HG03521 (cell line): ENCODE data around the gene CFAP20.
A peak's percentile ranks its signal among the peaks of the same experiment; 100 is the strongest.

Experiments used
- ATAC-seq: cut with Tn5 transposase; IDR thresholded peaks from one replicate; pipeline ENCODE4 v1.9.1; 2021; ENCODE audit warnings: mild to moderate bottlenecking, moderate library complexity; ENCODE audit not compliant: unreplicated experiment

CFAP20 gene

GRCh38 chr16:58129097-58129936 lies at the start of gene CFAP20:
Gene CFAP20 (minus strand): TSS chr16:58129381. CDS start chr16:58129115, 266 bp downstream.
- peak; percentile 81 for ATAC-seq

GRCh38 chr16:58177353-58177710 lies 48.2 kb upstream of the CFAP20 start:
- ATAC-seq: no peak

- no peak for ATAC-seq
Measured at GRCh38 chr16:58176608-58177352, 47.6 kb upstream of the CFAP20 start.

DNA sequence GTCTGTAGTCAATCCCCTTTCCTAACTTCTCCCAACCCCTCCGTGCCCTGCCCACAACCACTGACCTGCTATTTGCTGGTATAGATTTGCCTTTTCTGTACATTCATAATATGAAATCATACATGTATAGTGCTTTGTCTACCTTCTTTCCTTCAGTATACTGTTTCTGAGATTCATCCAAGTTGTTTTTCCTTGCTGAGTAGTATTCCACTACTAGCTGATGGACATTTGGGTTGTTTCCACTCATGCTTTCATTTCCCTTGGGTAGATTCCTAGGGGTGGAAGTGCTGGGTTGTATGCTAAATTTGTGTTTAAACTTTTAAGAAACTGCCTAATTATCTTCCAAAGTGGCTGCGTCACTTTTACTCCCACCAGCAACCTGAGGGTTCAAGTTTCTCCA lies 41.0 kb upstream of the CFAP20 start:
- ATAC-seq: no peak

GRCh38 chr16:58160855-58161254 lies 31.7 kb upstream of the CFAP20 start:
- ATAC-seq: no peak

DNA sequence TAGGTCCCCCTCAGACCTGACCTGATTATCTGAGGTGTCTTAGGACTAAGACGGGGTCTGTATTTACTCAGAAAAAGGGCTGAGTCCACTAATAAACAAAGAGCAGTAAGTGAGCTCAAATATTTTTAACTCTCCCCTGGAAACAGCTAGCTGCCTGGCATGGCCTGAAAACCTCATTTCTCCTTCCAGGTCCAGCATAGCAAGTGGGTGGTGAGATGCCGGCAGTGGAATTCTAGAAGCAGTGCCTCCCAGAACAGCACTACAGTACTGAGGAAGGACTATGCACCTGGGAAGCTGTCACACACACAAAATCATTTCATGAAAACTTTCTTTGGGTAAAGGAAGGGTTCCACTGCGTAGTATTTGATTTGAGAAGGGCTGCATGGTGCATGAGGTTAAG lies 29.5 kb upstream of the CFAP20 start:
- no peak for ATAC-seq

DNA sequence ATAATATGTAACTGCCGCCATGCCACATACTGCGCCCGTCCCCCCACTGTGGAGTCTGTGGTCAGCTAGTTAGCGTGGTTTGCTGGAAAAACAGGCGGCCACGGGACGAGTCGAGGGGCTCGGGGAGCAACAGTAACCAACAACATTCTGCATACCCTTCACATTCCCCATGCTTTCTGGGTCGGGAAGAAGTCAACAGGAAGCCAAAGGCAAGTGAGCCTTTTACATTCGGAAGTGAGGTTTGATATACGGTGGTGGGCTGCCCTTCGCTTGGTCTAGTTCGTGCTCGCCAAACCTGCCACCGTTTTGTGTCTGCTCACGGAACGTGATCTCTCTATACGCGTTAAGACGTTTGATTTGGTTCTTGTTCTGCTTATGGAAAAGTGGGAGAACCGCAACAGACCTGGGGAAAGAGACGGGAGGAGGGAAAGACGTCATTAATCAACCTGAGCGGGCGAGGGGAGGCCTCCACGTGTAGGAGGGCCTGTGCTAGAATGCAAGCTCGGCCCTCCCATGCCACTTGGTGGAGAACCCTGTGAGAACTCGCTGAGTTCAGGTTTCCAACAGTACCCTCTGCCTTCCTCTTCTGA lies 28.9 kb upstream of the CFAP20 start:
- ATAC-seq: no peak

DNA sequence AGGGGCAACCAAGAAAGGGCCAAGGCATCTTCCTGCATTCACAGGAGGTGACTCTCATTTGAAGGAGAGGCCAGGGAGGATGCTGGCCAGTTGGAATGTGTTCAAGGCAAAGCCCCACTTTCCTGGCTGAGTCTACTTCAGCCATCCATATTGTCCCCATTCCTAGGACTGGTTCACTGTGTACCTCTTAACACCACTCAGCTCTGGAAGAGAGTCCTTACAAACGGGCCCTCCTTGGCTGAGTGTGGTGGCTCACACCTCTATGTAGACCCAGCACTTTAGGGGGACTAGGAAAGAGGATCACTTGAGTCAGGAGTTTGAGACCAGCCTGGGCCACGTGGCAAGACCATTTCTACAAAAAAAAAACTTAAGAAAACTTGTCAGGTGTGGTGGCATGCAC lies 28.1 kb upstream of the CFAP20 start:
- ATAC-seq: no peak

GRCh38 chr16:58155839-58156238 lies 26.7 kb upstream of the CFAP20 start:
- no peak for ATAC-seq

GRCh38 chr16:58154345-58154744 lies 25.2 kb upstream of the CFAP20 start:
- no peak for ATAC-seq

GRCh38 chr16:58152246-58152868 lies 23.2 kb upstream of the CFAP20 start:
- ATAC-seq: no peak

DNA sequence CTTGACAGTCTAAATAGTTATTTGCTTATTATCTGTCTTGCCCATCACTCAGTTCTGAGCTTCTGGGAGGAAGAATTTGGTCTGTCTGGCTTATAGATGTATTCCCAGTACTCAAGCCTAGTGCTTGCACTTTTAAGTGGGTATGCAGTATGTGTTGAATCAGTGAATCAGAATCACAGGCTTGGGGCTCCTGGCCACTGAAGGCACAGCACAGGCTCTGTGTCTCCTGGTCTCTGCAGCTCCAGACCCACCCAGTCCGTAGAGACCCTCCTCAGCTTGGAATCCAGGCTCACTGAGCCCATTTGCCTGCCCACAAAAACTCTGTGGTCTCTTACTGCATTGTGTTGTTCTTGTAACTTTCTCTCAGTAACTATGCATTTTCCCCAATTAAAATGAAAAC lies 19.3 kb upstream of the CFAP20 start:
- no peak for ATAC-seq

DNA sequence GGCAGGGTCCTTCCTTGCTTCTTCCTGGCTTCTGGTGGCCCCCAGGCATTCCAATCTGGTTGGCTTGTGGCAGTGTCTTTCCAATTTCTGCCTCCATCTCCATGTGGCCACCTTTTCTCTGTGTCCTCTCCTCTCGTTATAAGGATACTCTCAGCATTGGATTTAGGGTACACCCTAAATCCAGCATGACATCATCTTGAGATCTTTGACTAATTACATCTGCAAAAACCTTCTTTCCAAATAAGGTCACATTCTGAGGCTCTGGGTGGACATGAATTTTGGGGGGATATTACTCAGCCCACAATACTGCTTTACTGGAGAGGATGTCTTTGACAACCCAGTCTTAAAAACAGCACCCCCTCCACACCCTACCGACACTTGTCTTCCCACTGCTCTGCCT lies 18.9 kb upstream of the CFAP20 start:
- ATAC-seq: no peak

- no peak for ATAC-seq
Measured at GRCh38 chr16:58138852-58139251, 9.7 kb upstream of the CFAP20 start.

GRCh38 chr16:58137581-58137980 lies 8.4 kb upstream of the CFAP20 start:
- no peak for ATAC-seq

DNA sequence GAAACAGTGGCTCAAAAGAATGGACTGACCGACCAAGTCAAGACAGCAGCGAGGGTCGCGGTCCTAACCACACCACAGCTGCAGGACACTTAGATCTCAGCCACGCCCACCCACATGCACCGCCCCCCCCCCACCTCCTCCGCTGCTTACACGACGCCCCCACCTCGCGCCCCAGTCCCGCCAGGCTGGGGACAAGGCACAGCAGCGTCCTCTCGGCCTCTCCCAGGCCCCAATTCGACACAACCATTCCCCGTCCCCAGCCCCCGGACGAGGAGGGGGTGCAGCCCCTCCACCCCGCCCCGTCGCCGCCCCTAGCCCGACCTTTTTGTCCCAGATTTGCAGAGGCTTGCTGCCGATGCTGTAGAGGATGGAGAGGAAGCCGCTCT lies 477 bp downstream of the CFAP20 start:
- peak; percentile 6 for ATAC-seq

DNA sequence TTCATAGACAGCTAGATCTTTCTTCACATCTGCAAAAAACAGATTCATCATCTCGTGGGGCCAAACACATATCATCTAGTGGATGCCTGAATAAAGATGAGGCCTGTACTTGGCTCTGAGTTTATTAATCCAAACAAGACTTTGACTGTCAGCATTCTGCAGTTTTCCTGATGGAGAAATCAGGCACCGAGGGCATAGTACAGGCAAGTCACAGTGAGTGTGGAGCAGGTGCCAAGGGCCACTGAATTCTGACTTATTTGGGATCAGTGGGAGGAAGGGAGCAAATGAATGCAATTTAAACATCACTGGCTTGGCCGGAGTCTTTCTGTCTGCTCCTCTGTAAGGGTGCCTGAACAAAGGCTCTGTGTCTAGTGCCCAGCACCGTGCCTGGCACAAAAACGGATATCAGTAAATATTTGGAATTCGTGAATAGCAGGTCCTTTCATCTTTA lies 975 bp downstream of the CFAP20 start:
- no peak for ATAC-seq

DNA sequence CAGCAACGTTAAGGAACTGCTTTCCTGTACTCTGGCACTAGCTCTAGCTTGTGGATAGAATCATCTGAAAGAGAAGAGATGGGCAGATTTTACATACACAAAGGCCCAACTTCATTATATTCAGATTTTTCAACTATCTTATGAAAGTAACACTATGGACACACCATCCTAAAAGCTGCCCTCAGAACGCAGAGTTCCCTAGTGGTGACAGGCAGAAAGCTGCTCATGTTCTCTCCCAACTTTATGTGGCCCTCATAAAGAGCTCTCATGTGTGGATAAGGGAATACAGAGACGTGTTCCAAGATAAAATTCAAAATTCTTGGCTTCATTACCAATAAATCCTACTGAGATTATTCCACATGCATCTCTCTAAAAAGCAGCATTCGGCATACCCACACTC lies 1.5 kb downstream of the CFAP20 start:
- no peak for ATAC-seq

DNA sequence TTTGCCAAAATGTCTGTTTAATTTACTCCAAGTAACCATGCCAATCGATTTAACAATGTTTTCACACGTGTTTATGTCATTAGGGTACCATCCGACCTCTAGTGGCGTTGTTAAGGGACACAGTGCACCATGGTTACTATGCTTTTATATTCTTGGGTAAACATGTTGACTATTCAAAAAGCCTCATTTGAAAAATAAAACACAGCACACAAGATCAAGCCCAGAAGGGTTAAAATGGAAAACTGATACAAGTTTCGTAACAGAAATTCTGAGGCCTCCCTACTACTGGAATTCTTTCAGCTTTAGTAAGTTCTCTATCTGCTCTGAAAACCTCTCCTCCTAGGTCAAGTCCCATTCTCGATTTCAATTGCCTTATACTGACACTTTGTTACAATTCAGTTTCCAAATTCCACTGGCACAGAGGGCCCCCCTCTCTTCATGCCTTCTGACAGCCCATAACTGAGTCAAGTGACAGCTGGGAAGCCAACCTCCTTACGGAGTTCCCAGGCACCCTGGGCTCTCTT lies 2.1 kb downstream of the CFAP20 start:
- ATAC-seq: peak; percentile 29

DNA sequence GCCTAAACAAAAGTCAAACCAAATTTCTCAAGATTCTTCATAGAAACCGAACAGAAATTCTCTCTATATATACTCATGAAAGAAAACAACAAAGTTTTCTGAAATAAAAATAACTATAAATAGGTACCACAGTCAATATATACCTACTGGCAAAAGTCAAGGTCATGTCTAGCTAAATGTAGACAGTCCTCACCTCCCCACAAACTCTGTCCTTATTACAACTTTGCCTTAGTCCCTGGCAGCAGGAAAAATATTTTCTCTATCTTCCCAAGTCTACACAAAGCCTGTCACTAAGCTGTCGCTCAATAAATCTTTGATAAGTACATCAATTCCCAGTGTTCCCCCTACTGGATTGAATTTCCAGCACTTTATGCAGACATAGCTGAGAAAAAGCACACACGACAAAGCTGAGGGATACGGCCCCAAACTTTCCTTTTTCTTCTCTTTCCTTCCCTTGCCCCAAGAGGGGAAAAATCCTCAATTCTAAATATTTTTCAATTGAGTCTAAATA lies 2.7 kb downstream of the CFAP20 start:
- no peak for ATAC-seq

- no peak for ATAC-seq
Measured at GRCh38 chr16:58125781-58126335, 3.3 kb downstream of the CFAP20 start.
